Measurements from ENCODE around the gene TMEM250.
A peak's percentile ranks its signal among the peaks of the same experiment; 100 is the strongest.

Gene TMEM250

DNA sequence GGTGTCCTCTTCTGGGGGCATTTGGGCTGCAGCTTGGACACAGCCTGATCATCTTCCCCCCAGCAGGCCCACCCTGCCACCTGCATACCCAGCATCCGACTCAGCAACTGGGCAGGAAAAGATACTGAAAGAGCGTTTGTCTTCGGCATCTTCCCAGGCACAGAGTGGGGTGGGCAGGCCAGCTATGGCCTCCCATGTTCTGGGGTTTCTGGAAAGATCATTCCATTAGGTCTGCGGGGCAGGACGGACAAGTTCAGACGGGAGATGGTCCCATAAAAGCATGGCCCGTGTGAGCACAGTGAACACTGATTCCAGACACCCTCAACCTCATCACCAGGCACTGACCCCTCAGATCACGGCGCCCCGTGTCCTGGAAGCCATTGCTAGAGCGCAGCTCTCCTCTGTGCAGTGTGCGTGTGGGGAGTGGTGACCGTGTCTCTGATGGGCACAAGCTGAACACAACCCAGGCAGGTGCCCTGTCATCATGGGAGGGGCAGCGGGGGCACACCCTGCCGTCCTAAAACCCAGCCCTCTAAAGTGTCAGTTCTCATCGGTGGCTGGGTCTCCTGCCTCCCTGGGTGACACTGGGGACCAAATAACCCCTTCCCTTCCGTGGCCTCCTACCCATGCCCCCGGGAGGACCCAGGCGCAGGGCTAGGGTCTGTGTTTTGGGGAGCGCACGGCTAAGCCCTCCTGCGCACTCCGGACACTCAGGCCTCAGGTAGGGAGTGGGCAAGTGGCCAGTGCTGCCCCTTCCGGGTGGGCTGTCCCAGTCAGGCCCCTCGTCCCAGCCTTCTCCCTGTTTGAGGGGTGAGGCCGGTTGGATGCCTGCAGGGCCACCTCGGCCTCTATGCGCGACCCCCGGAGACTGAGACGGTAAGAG is 13.2 kb upstream of the TMEM250 start:
- no peak for DNase-seq

DNA sequence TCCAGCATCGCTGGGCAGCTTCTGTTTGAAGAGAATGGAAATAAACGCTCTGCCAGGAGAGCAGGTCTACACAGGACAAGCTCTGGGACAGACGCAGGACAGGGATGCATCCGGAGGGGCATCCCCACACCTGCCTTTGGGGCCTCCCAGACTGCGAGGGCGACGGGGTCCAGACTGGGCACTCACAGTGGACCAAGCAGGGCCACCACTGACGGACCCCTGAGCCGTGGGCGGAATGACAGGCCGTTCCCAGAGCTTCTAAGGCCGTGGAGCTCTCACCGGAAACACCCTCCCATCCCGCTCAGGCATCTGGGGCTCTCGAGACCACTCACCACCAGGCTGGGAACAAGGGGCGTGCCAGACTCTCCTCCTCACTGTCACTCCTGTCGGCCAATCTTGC is 10.5 kb upstream of the TMEM250 start:
- no peak for DNase-seq

DNA sequence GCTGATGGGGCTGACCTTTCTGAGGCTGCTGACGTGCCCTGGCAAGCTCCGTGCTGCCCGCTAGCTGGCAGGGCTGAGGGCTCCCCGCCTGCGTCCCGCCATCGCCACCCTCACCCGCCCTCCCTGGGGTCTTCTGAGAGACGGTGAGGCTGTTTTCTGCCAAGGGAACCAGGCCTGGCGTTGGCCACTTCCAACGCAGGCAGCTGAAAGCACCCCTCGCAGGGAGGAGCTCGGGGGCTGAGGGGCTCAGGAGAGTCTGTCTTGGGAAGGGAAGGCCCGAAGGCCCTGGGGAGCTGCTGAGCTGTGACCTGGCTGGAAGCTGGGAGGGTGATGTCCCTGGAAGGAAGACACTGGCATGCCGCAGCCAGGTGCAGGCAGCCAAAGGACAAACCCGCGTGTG is 9.8 kb upstream of the TMEM250 start:
- no peak for DNase-seq

DNA sequence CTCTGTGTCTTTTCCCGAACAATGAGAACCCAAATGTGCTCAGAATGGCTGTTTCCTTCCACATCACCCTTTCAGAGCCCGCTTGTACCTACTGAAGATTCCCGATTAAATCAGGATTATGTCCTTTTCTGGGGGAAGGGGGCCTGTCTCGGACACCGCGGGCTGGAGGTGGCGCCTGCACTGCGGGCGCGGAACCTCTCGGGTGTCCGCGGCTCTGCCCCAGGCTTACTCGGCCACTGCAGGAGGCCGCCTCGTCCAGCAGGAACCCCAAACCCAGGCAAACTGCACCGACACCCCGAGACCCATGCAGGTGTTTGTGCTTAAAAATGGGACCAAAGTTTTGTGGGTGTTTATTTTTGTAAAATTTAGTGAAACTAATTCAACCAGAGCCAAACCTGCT is 8.6 kb upstream of the TMEM250 start:
- DNase-seq, result no peak

DNA sequence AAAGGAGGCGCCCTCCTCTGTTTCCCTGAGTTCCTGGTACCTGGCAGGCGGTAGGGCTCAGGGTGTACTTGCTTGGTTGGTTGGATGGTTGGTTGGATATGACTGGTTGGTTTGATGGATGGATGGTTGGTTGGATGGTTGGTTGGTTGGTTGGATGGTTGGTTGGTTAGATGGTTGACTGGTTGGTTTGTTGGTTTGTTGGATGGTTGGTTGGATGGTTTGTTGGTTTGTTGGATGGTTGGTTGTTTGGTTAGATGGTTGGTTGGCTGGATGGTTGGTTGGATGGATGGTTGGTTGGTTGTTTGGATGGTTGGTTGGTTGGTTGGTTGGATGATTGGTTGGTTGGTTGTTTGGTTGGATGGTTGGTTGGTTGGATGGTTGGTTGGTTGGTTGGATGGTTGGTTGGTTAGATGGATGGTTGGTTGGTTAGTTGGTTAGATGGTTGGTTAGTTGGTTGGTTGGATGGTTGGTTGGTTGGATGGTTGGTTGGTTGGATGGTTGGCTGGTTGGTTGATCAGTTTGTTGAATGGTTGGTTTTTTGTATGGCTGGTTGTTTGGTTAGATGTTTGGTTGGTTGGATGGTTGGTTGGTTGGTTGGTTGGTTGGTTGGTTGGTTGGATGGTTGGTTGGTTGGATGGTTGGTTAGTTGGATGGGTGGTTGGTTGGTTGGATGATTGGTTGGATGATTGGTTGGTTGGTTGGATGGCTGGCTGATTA is 6.5 kb upstream of the TMEM250 start:
- DNase-seq, result no peak

DNA sequence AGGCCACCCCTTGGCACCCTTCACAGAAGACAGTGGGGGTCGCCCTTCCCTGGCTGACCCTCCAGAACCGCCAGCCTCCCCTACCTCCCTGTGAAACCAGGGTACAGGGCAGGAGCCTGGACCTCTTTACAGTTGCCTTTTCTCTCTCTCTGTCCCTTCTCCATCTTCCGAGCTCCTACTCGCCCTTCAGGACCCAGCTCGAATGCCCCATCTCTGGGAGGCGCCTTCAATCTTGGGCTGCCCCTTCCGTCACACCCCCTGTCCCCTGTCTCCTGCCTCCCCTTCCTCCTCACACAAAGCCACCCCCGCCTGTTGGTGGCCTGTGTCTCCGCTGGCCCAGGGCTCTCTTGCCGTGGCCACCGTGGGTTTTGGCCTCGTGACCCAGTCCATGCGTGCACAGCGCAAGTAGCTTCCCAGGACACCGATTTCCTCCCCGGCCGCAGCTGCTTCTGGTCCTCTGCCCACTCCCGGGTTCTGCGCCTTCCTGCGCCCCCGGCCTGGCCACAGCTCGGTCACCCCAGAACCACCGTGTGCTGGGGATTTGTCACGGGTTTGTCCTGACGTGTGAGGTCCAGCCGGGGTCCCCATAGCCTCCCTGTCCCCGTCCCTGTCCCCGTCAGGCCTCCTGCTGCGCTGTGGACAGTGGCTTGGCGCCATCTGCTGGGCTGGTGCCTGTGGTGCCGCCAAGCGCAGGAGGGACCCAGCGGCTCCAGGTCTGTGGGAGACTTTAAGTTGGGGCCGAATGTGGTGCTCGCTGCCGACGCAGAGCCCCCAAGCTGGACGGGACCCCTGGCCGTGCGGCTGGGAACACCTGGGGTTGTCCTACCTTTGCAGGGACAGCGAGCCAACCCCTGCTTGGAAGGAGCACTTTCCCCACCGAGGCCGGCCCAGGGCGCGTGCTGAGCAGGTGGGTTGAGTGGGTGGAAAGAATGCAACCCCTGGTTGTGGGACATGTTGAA is 4.0 kb upstream of the TMEM250 start:
- DNase-seq, result peak; percentile 83

DNA sequence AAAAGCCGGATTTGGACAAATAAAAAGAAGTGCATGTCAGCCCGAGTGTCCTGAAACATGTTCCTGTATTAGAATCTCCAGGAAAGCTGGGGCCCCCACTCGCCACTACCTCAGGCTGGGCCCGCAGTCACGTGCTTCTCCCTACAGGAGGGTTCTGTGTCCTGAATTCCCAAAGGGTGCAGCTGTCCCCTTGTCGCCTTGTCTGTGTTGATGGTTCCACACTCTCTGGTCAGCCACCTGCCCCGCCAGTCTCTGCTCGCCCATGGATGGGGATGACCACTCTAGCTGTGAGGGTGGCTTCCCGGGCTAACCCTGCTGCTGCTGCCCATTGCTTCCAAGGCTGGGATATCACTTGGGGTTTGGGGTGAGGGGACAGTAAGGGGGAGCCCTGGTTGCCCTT is 3.1 kb upstream of the TMEM250 start:
- DNase-seq, result no peak

DNA sequence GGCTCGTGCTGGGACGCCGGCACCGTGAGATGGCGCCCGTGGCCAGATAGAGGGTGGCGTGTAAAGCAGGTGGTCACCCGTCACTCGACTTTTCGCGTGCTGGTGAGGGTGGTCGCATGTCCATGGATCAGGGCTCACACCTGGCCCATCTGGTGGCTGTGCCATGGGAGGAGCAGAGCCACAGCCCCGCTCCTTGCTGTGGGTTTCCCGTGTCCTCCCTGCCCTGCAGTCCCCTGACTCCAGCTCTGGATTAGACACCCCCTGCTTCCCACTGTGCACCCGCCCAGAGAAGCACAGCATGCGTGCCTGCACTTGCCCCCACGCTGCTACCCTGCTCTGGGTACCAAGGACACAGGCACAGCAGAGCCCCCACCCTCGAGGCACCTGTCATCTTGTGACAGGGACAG is 1.8 kb upstream of the TMEM250 start:
- no peak for DNase-seq

DNA sequence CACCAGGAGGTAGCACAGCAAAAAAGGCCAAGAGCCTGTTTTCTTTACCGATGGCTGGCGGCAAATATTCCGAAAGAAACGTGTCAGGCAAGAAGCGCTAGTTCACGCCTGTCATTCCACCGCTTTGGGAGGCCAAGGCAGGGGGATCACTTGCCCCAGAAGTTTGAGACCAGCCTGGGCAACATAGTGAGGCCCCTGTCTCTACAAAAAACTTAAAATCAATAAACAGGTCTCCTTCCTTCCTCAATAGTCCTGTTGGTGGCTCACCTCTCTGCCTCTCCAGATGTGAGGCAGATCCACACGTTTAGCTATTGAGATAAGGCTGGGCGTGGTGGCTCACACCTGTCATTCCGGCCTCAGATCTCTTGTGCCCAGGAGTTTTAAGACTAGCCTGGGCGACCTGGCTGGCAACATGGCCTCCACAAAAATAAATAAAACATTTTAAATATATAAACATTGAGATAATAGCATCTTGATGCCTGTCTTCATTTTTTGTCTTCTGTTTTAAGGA is 1.3 kb upstream of the TMEM250 start:
- DNase-seq, result no peak

DNA sequence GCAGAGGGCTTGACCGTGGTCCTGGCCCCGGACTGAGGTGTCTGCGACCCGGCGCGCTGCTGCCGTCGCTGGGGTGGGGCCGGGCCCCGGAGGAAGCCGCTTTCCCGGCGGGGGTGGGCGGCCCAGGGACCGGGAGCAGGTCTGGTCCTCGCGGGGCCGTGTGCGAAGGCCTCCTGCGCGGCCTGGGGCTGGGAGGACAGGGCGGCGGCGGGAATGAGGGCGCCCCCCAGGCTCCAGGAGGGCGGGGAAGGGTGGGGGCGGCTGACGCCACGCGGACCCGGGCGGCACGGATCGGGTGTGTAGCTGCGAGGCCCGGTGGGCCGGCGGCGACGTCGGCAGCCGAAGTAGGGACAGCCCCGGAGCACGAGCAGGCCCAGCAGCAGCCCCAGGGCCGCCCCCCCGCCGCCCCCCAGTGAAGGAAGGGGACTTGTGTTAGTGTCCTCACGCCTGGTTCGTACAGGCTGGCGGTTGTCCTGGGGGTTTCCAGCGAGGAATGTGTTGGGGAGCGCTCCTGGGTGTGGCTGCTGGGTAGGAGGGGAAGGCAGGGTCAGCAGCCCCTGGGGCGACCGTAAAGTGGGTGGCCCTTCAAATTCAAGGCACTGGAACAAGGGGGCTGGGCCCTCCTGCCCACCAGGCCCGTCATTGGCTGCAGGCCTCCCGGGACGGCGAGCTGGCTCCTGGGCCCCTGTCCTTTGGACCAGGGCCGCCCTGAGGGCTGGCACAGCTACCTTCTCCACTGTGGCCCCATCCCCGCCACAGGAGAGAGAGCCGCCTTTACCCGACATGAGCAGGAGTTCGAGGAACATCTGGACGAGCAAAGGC is 597 bp upstream of the TMEM250 start:
- no peak for DNase-seq

DNA sequence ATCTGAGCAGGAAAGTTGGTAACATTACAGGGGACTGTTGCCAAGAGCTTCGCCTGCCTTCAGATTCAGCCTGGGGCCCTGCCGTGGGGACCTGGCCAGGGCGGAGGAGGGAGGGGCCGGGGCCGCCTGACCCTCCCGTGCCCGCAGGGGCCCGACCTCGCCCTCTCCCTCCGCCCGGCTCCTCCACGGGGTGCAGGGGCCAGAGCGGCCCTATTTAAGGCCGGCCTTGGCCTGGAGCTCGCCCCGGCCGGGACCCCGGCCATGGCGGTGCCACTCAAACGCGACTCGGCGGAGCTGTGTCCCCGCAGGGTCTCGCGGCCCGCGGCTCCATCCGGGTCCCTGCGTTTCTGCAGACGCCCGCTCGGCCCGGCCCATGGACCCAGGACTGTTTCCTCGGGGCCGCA is 757 bp downstream of the TMEM250 start:
- no peak for DNase-seq

DNA sequence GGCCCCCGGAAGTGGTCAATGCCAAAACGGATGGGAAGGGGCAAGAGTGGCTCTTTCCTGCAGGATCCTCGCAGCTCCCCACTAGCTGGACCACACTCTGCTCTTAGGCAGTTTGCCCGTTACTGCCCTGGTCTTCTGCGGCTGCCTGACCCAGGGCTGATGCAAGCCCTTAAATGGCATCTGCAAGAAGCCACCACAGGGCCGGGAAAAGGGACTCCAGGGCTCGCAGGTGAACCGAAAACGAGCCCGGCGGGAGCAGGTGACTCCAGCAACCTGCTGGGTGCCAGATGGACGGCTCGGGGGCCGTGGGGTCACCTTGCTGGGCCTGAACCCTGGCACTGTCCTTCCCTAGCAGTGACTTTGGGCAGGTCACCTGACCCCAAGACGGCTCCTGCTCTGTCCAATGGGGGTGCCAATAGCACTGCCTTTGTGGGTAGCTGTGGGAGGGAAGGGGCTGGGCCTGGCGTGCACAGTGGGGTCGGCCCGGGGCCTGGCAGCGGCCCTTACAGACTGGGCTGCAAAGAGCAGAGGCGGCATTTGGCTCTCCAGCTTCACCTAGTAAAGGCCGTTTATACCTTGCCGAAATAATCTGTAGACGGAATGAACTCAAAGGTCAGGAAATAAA is 1.3 kb downstream of the TMEM250 start:
- no peak for DNase-seq

DNA sequence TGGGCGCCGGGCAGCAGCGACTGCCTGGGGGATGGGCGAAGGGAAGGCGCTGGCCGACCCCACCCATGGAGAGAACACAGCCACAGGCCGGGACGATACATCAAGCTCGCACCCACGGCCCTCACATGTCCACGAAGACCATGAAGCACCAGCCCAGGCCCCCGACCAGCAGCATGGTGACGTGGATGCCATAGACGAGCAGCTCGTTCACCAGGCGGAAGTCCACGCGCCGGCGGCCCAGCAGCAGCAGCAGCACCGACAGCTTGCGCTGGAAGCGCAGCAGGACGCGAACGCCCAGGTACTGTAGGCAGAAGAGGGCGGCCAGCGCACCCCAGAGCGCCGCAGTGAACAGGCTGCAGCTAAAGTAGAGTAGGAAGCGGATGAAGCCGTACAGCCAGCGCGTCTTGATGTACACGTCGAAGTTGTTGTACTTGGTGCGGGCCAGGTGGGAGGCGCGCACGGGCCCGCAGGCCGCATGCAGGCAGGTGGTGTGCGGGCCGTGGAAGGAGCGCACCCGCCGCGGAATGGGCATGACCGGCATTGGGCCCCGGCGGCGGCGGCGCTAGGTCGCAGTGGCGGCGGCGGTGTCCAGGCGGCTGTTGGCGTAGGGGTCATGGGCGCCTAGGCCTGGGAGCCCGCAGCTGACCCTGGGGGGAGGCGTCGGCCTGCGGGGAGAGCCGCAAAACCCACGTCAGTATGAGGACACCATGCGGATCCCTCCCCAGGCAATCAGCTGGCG is 2.1 kb downstream of the TMEM250 start:
- DNase-seq, result no peak

DNA sequence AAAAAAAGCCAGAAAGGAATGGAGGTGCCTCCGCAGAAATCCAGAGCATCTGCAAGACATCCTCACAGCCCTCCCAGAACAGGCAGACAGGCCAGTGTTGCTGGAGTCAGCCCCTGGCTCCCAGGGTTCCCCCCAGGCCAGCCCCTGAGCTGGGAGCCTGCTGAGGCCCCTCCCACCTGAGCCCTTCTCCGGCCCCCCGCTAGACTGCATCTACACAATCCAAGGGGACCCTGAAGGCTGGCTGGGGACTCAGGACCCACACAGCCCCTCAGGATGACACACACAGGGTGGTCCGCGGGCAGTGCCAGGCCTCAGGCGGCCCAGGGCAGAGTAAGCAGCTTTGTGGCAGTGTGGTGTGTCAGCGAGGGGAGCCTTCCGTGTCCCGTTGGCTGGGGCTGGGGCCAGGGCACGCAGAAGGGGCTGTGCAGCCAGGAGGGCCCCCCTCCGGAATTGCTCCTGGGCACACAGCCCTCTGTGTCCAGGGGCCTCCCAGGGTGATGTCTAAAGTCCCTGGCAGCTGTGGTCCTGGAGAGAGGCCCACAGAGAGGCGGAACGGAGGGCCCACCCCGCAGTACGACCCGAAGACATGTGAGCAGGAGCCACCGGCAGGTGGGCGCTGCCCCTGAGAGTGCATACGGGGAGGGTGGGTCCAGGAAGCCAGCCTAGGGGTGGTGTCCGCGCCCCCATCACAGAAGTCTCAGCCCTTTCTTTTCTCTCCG is 2.9 kb downstream of the TMEM250 start:
- DNase-seq, result no peak

DNA sequence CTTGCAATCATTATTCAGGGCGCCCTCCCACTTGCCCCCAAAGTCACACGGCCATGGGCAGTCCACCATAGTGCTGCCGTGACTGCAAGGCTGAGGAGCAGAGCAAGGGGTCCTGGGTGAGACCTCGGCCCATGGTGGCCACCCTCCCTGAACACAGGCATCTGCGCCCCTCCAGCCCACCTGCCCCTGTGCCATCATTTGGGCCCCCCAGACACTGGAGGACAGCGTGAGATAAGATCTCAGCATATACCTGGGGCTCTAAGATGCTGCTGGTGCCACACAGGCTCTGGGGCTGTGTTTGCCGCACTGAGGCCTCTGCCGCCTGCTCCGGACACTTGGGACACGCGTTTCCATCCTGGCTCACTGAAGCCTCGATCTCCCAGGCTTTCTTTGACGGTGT is 3.5 kb downstream of the TMEM250 start:
- DNase-seq, result no peak

DNA sequence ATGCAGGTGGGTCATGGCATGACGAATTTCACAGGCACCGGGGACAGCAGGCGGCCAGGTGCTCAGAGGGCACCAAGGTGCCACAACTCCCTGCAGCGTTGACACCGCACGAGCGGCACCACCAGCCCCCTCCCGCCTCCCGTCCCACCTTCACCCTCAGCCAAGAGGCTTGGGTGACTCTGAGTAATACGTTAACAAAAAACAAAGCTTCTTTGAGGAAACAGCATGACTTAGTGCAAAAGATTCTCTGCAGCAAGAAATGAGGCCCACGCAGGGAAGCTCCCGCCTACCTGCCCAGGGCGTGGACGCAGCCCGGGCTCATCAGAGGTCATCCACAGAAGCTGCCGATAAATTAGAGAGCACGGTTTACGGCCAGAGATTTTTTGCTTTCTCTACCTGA is 4.1 kb downstream of the TMEM250 start:
- no peak for DNase-seq

DNA sequence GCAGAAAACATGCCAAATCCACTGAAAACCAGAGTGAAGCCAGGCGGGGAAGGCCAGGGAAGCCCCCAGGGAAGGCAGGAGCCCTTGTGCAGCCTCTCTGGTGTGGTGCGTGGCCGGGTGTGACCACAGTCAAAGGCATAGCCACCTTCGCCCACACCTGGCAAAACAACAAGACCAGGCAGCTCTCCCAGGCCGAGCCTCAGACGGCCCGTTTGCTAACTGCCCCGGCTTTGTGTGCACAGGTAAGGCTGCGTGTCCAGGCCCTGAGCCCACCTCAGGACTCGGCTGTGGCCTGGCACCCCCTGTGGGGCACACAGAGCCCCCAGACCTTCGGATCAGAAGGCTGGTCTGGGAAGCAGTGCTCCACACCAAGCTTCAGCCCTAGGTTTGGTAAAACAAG is 6.1 kb downstream of the TMEM250 start:
- no peak for DNase-seq

DNA sequence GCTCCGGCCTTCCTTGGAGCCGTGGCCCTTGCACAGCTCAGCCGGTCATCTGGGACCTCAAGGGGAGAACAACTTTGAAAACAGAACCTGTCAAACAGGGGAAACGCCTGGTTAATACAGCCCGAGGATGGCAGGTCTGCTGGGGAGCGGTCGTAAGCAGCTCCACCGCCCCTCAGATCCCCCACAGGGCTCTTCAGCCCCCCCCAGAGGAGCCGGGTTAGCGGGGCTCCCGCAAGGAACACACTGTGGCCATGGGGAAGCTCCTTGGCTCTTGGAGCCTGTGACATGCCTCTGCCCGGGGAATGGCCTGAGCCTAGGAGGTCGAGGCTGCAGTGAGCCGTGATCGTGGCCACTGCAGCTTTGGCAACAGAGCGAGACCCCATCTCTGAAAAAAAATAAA is 6.8 kb downstream of the TMEM250 start:
- DNase-seq, result no peak

DNA sequence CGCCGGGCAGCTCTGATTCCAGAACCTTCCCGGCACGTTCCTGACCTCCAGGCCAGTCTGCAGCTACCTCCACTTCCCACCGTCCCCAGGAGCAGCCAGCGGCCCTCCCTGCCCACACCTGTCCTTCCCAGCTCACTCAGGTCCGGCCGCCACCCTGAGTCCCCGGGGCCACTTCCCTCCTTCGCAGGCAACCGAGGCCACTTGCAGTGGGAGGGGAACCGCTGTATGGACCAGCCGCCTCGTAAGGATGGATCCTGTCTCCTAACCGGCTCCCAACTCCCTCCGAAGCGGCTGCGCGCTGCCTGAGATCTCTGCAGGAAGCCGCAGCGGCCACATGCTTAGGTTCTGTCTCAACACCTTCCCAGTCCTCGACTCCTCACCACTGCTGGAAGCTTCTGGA is 7.5 kb downstream of the TMEM250 start:
- no peak for DNase-seq

Data from activated CD4-positive, CD25-positive, alpha-beta regulatory T cell treated with anti-CD3 and anti-CD28 coated beads, Interleukin-2, amount 50 U/mL, for 72 hours (primary cell).